GM23338 (cell line): ENCODE measurements around the gene BIRC5. TPM values are rescaled to one million over a fixed set of nuclear protein-coding genes. Genes with fewer than 3 reads are reported as not detected.

Experiments used
- ATAC-seq: fragments of 200-7000 bp; cut with Tn5 transposase; 3 replicates; pipeline ENCODE4 v1.9.1; 2020
- DNase-seq: peaks from one replicate; pipeline ENCODE4 v3.0.0-alpha.2; 2015; ENCODE audit warnings: low spot score
- H2AFZ ChIP-seq: fragments of 200-600 bp; sonication (generic); 2 replicates; pipeline ENCODE4 v1.8.0; 2016; ENCODE audit warnings: antibody characterized with exemption, mild to moderate bottlenecking, moderate library complexity
- H3F3A ChIP-seq: fragments of 200-600 bp; sonication (generic); replicated peaks from 2 replicates; pipeline ENCODE4 v1.8.0; 2017; ENCODE audit warnings: antibody characterized with exemption, mixed run types, low read depth
- H3K27ac ChIP-seq: fragments of 200-600 bp; sonication (generic); 2 replicates; pipeline ENCODE4 v1.6.1; 2016; ENCODE audit warnings: low read depth
- H3K27me3 ChIP-seq: fragments of 200-600 bp; sonication (generic); 2 replicates; pipeline ENCODE4 v1.8.0; 2016; ENCODE audit warnings: mild to moderate bottlenecking, mixed run types, moderate library complexity; ENCODE audit not compliant: insufficient read depth
- H3K36me3 ChIP-seq: fragments of 200-600 bp; sonication (generic); 2 replicates; pipeline ENCODE4 v1.8.0; 2016; ENCODE audit warnings: mild to moderate bottlenecking; ENCODE audit not compliant: insufficient read depth
- H3K4me1 ChIP-seq: fragments of 200-600 bp; sonication (generic); 2 replicates; pipeline ENCODE4 v1.8.0; 2016; ENCODE audit warnings: mild to moderate bottlenecking, moderate library complexity; ENCODE audit not compliant: insufficient read depth
- H3K4me2 ChIP-seq: fragments of 200-600 bp; sonication (generic); 2 replicates; pipeline ENCODE4 v1.7.1; 2017; ENCODE audit warnings: mixed run types
- H3K4me3 ChIP-seq: fragments of 200-600 bp; sonication (generic); 2 replicates; pipeline ENCODE4 v1.6.1; 2016; ENCODE audit warnings: mixed run types
- H3K79me2 ChIP-seq: fragments of 200-600 bp; sonication (generic); replicated peaks from 2 replicates; pipeline ENCODE4 v1.8.0; 2017; ENCODE audit warnings: mild to moderate bottlenecking; ENCODE audit not compliant: insufficient read depth
- H3K9me2 ChIP-seq: fragments of 200-600 bp; sonication (generic); 2 replicates; pipeline ENCODE4 v1.8.0; 2017; ENCODE audit not compliant: insufficient read depth
- H4K20me1 ChIP-seq: fragments of 200-600 bp; sonication (generic); replicated peaks from 2 replicates; pipeline ENCODE4 v1.8.0; 2017; ENCODE audit warnings: mild to moderate bottlenecking; ENCODE audit not compliant: insufficient read depth
- H3K27ac Mint-ChIP-seq: 2 replicates; pipeline ENCODE4 v1.8.0; 2020; ENCODE audit warnings: inconsistent platforms, mild to moderate bottlenecking, moderate library complexity, mixed read lengths
- H3K27me3 Mint-ChIP-seq: 3 replicates; pipeline ENCODE4 v1.8.0; 2022; ENCODE audit warnings: low read depth, mild to moderate bottlenecking, moderate library complexity, mixed read lengths, inconsistent platforms; ENCODE audit not compliant: insufficient read depth, poor library complexity
- H3K36me3 Mint-ChIP-seq: 3 replicates; pipeline ENCODE4 v1.8.0; 2021; ENCODE audit warnings: low read depth, mild to moderate bottlenecking, inconsistent platforms, moderate library complexity, mixed read lengths
- H3K4me1 Mint-ChIP-seq: 3 replicates; pipeline ENCODE4 v1.8.0; 2020; ENCODE audit warnings: mild to moderate bottlenecking, inconsistent platforms, mixed read lengths
- H3K4me3 Mint-ChIP-seq: 3 replicates; pipeline ENCODE4 v1.8.0; 2021; ENCODE audit warnings: moderate library complexity, mild to moderate bottlenecking, inconsistent platforms, mixed read lengths
- H3K9me3 Mint-ChIP-seq: 3 replicates; pipeline ENCODE4 v1.8.0; 2020; ENCODE audit warnings: moderate library complexity, mild to moderate bottlenecking, inconsistent platforms, mixed read lengths
- CREB1 ChIP-seq: fragments of 250-450 bp; sonication (Bioruptor Pico); IDR thresholded peaks from 2 replicates; pipeline ENCODE4 v1.5.0; 2020; ENCODE audit warnings: low read depth, mild to moderate bottlenecking, moderate library complexity
- EZH2 ChIP-seq: fragments of 200-600 bp; sonication (generic); IDR thresholded peaks from one replicate; pipeline ENCODE4 v1.8.0; 2017; ENCODE audit warnings: antibody characterized with exemption, mild to moderate bottlenecking, low read depth; ENCODE audit not compliant: unreplicated experiment
- EZH2phosphoT487 ChIP-seq: fragments of 200-600 bp; sonication (generic); IDR thresholded peaks from one replicate; pipeline ENCODE4 v1.8.1; 2018; ENCODE audit warnings: antibody characterized with exemption; ENCODE audit not compliant: unreplicated experiment
- JUNB ChIP-seq: IDR thresholded peaks from one replicate; pipeline ENCODE4 v1.6.1; 2016; ENCODE audit warnings: antibody characterized with exemption; ENCODE audit not compliant: unreplicated experiment
- NANOG ChIP-seq: IDR thresholded peaks from 2 replicates; pipeline ENCODE4 v1.6.1; 2016; ENCODE audit warnings: antibody characterized with exemption, borderline replicate concordance
- POLR2AphosphoS5 ChIP-seq: IDR thresholded peaks from 2 replicates; pipeline ENCODE4 v1.6.1; 2016; ENCODE audit warnings: antibody characterized with exemption, low read depth
- ZNF114 ChIP-seq: fragments of 250-450 bp; sonication (Bioruptor Pico); IDR thresholded peaks from 2 replicates; pipeline ENCODE4 v1.5.0; 2020; ENCODE audit warnings: mild to moderate bottlenecking, moderate library complexity
- polyA plus RNA-seq: library from polyadenylated mRNA; unstranded; fragments of >200 nt; fragmentation: Nextera tagmentation; extraction: Ambion mirVana; gene quantifications from 2 replicates; pipeline ENCODE4 v1.2.1, GENCODE V29; 2016
- total RNA-seq: library from RNA; depleted of rRNA; stranded (reverse); fragments of >200 nt; shearing (Covaris generic); gene quantifications from 2 replicates; pipeline ENCODE4 v1.2.3, GENCODE V29; 2014
- TF ChIP-seq, protein P1 (sequence below): IDR thresholded peaks from one replicate; pipeline ENCODE4 v1.6.1; 2018; ENCODE audit warnings: antibody characterized with exemption; ENCODE audit not compliant: unreplicated experiment
- TF ChIP-seq, protein P2 (sequence below), 2 experiments: fragments of 200-600 bp in 1 of 2; sonication (generic) in 1 of 2; conservative IDR thresholded peaks; 2 replicates each; pipeline versions ENCODE4 v1.5.1 to v1.6.1; 2016 to 2017; ENCODE audit warnings: antibody characterized with exemption in 2 of 2, low read depth in 2 of 2, mild to moderate bottlenecking in 2 of 2, moderate library complexity in 1 of 2
- TF ChIP-seq, protein P3 (sequence below): IDR thresholded peaks from 2 replicates; pipeline ENCODE4 v1.6.1; 2016; ENCODE audit warnings: antibody characterized with exemption

BIRC5 gene
- total and polyA plus RNA-seq, 2 experiments from 2014 or later: 89.7 to 111 TPM

DNA sequence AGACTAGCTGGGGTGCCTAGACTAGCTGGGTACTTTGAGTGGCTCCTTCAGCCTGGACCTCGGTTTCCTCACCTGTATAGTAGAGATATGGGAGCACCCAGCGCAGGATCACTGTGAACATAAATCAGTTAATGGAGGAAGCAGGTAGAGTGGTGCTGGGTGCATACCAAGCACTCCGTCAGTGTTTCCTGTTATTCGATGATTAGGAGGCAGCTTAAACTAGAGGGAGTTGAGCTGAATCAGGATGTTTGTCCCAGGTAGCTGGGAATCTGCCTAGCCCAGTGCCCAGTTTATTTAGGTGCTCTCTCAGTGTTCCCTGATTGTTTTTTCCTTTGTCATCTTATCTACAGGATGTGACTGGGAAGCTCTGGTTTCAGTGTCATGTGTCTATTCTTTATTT, 9.0 kb downstream of the BIRC5 start:
- Histone ChIP-seq H3K79me2 (peaks cover 12% of the 10 kb centered on the region; the same call in 1 of the 2 replicates), H3K36me3 (peaks cover 28% of the 10 kb centered on the region), H4K20me1 (no peaks in the 10 kb centered on the region; the same call in none of the 2 replicates), H2AFZ (no peak overlapping the region), H3K4me3 (no peak overlapping the region), H3F3A (peaks cover 41% of the 10 kb centered on the region), H3K9me2 (no peaks in the 10 kb centered on the region), H3K4me2 (no peak overlapping the region), H3K27me3 (no peaks in the 10 kb centered on the region), H3K27ac (no peak overlapping the region), H3K4me1 (peaks cover 4% of the 10 kb centered on the region; the same call in 1 of the 2 replicates)
- peaks cover 18% of the 10 kb centered on the region for H3K4me1 Mint-ChIP-seq
- H3K4me3 Mint-ChIP-seq: no peak overlapping the region
- H3K9me3 Mint-ChIP-seq: no peaks in the 10 kb centered on the region; the same call in 2 of the 3 replicates
- H3K27ac Mint-ChIP-seq: no peak overlapping the region
- H3K36me3 Mint-ChIP-seq: peaks cover 60% of the 10 kb centered on the region
- TF ChIP-seq EZH2phosphoT487 (no peak), NANOG (no peak), JUNB (no peak), ZNF114 (CRISPR knock-in tag) (no peak), CREB1 (CRISPR knock-in tag) (no peak), EZH2 (no peak), POLR2AphosphoS5 (no peak)
- TF ChIP-seq, protein P1, sequence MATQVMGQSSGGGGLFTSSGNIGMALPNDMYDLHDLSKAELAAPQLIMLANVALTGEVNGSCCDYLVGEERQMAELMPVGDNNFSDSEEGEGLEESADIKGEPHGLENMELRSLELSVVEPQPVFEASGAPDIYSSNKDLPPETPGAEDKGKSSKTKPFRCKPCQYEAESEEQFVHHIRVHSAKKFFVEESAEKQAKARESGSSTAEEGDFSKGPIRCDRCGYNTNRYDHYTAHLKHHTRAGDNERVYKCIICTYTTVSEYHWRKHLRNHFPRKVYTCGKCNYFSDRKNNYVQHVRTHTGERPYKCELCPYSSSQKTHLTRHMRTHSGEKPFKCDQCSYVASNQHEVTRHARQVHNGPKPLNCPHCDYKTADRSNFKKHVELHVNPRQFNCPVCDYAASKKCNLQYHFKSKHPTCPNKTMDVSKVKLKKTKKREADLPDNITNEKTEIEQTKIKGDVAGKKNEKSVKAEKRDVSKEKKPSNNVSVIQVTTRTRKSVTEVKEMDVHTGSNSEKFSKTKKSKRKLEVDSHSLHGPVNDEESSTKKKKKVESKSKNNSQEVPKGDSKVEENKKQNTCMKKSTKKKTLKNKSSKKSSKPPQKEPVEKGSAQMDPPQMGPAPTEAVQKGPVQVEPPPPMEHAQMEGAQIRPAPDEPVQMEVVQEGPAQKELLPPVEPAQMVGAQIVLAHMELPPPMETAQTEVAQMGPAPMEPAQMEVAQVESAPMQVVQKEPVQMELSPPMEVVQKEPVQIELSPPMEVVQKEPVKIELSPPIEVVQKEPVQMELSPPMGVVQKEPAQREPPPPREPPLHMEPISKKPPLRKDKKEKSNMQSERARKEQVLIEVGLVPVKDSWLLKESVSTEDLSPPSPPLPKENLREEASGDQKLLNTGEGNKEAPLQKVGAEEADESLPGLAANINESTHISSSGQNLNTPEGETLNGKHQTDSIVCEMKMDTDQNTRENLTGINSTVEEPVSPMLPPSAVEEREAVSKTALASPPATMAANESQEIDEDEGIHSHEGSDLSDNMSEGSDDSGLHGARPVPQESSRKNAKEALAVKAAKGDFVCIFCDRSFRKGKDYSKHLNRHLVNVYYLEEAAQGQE: no peak
- TF ChIP-seq, protein P2, sequence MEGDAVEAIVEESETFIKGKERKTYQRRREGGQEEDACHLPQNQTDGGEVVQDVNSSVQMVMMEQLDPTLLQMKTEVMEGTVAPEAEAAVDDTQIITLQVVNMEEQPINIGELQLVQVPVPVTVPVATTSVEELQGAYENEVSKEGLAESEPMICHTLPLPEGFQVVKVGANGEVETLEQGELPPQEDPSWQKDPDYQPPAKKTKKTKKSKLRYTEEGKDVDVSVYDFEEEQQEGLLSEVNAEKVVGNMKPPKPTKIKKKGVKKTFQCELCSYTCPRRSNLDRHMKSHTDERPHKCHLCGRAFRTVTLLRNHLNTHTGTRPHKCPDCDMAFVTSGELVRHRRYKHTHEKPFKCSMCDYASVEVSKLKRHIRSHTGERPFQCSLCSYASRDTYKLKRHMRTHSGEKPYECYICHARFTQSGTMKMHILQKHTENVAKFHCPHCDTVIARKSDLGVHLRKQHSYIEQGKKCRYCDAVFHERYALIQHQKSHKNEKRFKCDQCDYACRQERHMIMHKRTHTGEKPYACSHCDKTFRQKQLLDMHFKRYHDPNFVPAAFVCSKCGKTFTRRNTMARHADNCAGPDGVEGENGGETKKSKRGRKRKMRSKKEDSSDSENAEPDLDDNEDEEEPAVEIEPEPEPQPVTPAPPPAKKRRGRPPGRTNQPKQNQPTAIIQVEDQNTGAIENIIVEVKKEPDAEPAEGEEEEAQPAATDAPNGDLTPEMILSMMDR (conservative IDR thresholded peaks at IDR 0.05; ENCODE audit: low read depth in 2 of 2): no peak
- TF ChIP-seq, protein P3, sequence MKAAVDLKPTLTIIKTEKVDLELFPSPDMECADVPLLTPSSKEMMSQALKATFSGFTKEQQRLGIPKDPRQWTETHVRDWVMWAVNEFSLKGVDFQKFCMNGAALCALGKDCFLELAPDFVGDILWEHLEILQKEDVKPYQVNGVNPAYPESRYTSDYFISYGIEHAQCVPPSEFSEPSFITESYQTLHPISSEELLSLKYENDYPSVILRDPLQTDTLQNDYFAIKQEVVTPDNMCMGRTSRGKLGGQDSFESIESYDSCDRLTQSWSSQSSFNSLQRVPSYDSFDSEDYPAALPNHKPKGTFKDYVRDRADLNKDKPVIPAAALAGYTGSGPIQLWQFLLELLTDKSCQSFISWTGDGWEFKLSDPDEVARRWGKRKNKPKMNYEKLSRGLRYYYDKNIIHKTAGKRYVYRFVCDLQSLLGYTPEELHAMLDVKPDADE: no peak
- H3K27me3 Mint-ChIP-seq: peaks cover 10% of the 10 kb centered on the region
- ATAC-seq (no peak), DNase-seq (no peak)
